GM12865 (cell line): Measurements from ENCODE around the gene SLC66A3.

Source experiments
- DNase-seq: peaks from one replicate; pipeline ENCODE4 v3.0.0; 2010; ENCODE audit warnings: low read depth
- H3K4me3 ChIP-seq: 2 replicates; pipeline ENCODE4 v1.5.1; 2011; ENCODE audit warnings: mild to moderate bottlenecking, low read depth, low read length, control low read depth
- CTCF ChIP-seq: IDR thresholded peaks from 2 replicates; pipeline ENCODE4 v1.5.1; 2011; ENCODE audit warnings: low read length, control low read depth, low read depth, inconsistent platforms; ENCODE audit not compliant: insufficient read depth; ENCODE audit errors: missing control alignments

Gene SLC66A3

GRCh38 chr2:11186145-11186544, 30.9 kb downstream of the SLC66A3 start:
- no peak overlapping the region for H3K4me3 ChIP-seq
- TF ChIP-seq CTCF = no peak
- DNase-seq = no peak

GRCh38 chr2:11187083-11187619, 31.9 kb downstream of the SLC66A3 start:
- no peak overlapping the region for H3K4me3 ChIP-seq
- DNase-seq = no peak
- no peak for TF ChIP-seq CTCF

- H3K4me3 ChIP-seq = no peak overlapping the region
- no peak for DNase-seq
- TF ChIP-seq CTCF = no peak
Measured at GRCh38 chr2:11187731-11188130, 32.5 kb downstream of the SLC66A3 start.

- no peak for DNase-seq
- TF ChIP-seq CTCF = no peak
Measured at GRCh38 chr2:11196246-11196645, 41.0 kb downstream of the SLC66A3 start.

GRCh38 chr2:11200651-11201050, 45.4 kb downstream of the SLC66A3 start:
- DNase-seq = no peak
- no peak overlapping the region for H3K4me3 ChIP-seq
- no peak for TF ChIP-seq CTCF

More at GRCh38 chr2:11196246-11196645, 41.0 kb downstream of the SLC66A3 start:
- no peak overlapping the region for H3K4me3 ChIP-seq

GRCh38 chr2:11201969-11202368, 46.7 kb downstream of the SLC66A3 start:
- no peak for DNase-seq
- no peak overlapping the region for H3K4me3 ChIP-seq
- no peak for TF ChIP-seq CTCF

GRCh38 chr2:11203480-11203879, 48.2 kb downstream of the SLC66A3 start:
- DNase-seq = peak; percentile 8
- H3K4me3 ChIP-seq = no peak overlapping the region

More at GRCh38 chr2:11203480-11203879, 48.2 kb downstream of the SLC66A3 start:
- no peak for TF ChIP-seq CTCF
